HG02678 (cell line): ENCODE results near the gene PRKACA.
"Not testable (repeated sequence)": the region's sequence is repeated elsewhere in the genome, so short reads cannot be mapped to it uniquely, and the experiment has no call there.

ENCODE experiments used
- ATAC-seq: cut with Tn5 transposase; IDR thresholded peaks from one replicate; pipeline ENCODE4 v1.9.1; 2021; ENCODE audit warnings: mild to moderate bottlenecking, moderate library complexity; ENCODE audit not compliant: unreplicated experiment

PRKACA gene

DNA sequence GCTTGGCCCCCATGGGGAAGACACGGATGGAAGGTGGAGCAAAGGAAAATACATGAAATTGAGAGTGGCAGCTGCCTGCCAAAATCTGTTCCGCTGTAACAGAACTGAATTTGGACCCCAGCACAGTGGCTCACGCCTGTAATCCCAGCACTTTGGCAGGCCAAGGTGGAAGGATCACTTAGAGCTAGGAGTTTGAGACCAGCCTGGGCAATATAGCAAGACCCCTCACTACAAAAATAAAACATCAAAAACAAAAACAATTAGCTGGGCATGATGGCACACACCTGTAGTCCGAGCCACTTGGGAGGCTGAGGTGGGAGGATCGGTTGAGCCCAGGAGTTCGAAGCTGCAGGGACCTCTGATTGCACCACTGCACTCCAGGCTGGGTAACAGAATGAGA, 65.1 kb downstream of the PRKACA start:
- ATAC-seq: no peak

DNA sequence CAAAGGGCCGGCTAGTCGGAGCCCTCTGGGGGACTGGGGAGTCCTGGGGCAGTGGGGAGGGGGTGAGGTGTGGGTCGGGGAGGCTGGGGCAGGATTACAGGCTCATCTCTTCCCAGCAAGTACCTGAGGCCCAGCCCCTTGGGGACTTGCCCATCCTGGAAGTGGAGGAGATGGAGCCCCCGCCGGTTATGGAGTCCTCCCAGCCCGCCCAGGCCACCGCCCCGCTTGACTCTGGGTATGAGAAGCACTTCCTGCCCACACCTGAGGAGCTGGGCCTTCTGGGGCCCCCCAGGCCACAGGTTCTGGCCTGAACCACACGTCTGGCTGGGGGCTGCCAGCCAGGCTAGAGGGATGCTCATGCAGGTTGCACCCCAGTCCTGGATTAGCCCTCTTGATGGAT, 65.6 kb downstream of the PRKACA start:
- ATAC-seq: no peak

- not testable (repeated sequence) for ATAC-seq
Observed at GRCh38 chr19:14050961-14051360, 66.6 kb downstream of the PRKACA start.

DNA sequence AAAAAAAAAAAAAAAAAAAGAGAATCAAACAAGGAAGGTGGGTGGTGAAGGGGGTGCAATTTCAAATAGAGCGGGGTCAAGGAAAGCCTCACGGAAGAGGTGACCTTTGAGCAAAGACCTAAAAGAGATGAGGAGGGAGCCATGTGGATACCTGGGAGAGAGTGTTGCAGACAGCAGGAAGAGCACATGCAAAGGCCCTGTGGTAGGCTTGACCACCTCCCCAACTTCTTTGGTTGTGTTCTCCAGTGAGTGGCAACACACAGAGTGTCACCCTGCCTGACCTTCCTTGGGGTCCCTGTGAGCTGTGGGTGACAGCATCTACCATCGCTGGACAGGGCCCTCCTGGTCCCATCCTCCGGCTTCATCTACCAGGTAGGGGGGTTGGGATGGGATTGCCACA, 67.0 kb downstream of the PRKACA start:
- no peak for ATAC-seq

- no peak for ATAC-seq
Observed at GRCh38 chr19:14048443-14049153, 69.0 kb downstream of the PRKACA start.

GRCh38 chr19:14047866-14048265, 69.7 kb downstream of the PRKACA start:
- not testable (repeated sequence) for ATAC-seq

- not testable (repeated sequence) for ATAC-seq
Observed at GRCh38 chr19:14042659-14043608, 74.6 kb downstream of the PRKACA start.
